ENCODE results near the gene CMYA5.

Gene CMYA5

DNA sequence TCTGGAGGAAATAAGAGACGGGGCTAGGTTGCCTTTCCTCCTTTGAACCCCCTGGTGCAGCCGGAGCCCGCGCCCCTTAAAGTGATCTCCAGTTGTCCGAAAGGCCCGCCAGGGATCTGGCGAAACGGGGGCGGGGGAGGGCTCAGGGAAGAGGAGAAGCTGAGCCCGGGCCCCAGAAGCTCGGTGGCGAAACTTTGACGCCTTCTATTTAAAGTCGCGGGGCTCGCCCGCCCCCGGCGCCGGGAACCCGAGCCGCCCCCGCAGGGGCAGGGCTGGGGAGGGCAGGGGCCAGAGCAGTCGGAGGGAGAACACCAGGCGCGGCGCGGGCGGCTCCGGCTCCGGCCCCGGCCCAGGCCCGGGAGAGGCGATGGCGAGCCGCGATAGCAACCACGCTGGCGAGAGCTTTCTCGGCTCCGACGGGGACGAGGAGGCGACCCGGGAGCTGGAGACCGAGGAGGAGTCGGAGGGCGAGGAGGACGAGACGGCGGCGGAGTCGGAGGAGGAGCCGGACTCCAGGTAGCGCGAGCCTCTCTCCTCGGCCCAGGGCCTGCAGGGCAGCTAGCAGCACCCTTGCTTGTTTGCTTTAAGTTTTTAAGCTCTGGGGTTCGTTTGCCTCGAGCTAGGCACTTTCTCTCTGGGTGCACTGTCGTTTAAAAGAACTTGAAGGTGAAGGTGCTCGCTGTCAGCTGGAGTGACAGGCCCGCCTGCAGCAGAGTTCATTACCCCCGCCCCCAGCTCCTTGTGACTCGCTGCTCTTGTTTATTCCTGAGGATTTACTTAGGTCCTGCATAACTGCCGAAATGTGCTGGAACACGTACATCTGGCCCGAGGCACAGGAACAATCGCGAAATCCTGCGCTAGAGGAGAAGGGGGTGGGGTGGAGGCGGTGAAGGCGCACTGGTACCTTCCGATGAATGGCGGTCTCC lies at the start of gene CMYA5:
CMYA5 (plus strand) TSS at position 296 of the 926 bp plus-strand sequence; CDS start at position 368, 72 bp downstream.
- H3K27me3 ChIP-seq (ENCODE audit: control insufficient read depth, low read length) = no peaks in the 10 kb centered on the region
- H3K36me3 ChIP-seq (ENCODE audit: control insufficient read depth, low read length) = peaks cover 23% of the 10 kb centered on the region
- no peaks in the 10 kb centered on the region for H3K9me3 ChIP-seq (ENCODE audit: control insufficient read depth, insufficient read depth, low read length)
- no peaks in the 10 kb centered on the region for H3K9me2 ChIP-seq (replicated peaks; ENCODE audit: control insufficient read depth, low read length)
- H3K4me2 ChIP-seq (ENCODE audit: low read length) = no peak within 1 kb of the TSS
- H4K20me1 ChIP-seq (ENCODE audit: control insufficient read depth, insufficient read depth, low read depth, low read length) = 0 out of 2 replicates have a peak, but pooled peaks cover 5% of the 10 kb centered on the region
- peaks cover 13% of the 10 kb centered on the region; the same call in 1 of the 2 replicates for H3F3A ChIP-seq (ENCODE audit: control insufficient read depth, insufficient read depth)
- H3K79me2 ChIP-seq (ENCODE audit: control insufficient read depth, low read length) = no peaks in the 10 kb centered on the region
- TF ChIP-seq EZH2phosphoT487 (IDR thresholded peaks at IDR 0.05; ENCODE audit: borderline replicate concordance, low read length) = no peak
- TF ChIP-seq, protein P1, sequence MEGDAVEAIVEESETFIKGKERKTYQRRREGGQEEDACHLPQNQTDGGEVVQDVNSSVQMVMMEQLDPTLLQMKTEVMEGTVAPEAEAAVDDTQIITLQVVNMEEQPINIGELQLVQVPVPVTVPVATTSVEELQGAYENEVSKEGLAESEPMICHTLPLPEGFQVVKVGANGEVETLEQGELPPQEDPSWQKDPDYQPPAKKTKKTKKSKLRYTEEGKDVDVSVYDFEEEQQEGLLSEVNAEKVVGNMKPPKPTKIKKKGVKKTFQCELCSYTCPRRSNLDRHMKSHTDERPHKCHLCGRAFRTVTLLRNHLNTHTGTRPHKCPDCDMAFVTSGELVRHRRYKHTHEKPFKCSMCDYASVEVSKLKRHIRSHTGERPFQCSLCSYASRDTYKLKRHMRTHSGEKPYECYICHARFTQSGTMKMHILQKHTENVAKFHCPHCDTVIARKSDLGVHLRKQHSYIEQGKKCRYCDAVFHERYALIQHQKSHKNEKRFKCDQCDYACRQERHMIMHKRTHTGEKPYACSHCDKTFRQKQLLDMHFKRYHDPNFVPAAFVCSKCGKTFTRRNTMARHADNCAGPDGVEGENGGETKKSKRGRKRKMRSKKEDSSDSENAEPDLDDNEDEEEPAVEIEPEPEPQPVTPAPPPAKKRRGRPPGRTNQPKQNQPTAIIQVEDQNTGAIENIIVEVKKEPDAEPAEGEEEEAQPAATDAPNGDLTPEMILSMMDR (IDR thresholded peaks at IDR 0.05; ENCODE audit: low read depth, low read length, poor library complexity, severe bottlenecking) = no peak
- no peak within 1 kb of the TSS for H3K27ac ChIP-seq (ENCODE audit: low read depth, low read length)
- no peak within 1 kb of the TSS for H3K4me3 ChIP-seq (ENCODE audit: low read length)
- H3K4me1 ChIP-seq (ENCODE audit: control insufficient read depth, low read length) = no peaks in the 10 kb centered on the region

DNA sequence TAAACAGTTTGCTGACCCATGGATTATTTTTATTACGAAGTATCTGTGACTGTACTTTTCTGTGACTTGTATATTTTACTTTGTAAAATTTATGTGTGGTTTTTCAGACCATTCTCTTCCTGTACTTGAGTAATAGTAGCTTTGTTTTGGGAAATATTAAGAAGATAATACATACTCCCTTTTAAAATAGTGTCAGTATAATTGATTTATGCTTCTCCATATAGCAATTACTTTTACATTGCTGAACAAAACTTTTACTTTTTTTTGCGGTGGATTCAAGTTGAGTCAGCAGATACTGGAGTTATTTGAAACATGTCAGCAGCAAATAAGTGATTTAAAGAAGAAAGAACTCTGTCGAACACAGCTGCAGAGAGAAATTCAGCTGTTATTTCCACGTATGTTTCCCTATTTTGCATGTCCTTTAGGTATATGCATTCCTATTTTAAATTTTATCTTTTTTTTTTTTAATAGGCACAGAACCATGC lies 49.0 kb upstream of the CMYA5 start:
- H3K9me2 ChIP-seq (replicated peaks; ENCODE audit: control insufficient read depth, low read length) = no peaks in the 10 kb centered on the region
- no peak overlapping the region for H3K4me2 ChIP-seq (ENCODE audit: low read length)
- no peak overlapping the region for H3K27ac ChIP-seq (ENCODE audit: low read depth, low read length)
- H3K4me1 ChIP-seq (ENCODE audit: control insufficient read depth, low read length) = no peaks in the 10 kb centered on the region
- H3F3A ChIP-seq (ENCODE audit: control insufficient read depth, insufficient read depth) = peaks cover 6% of the 10 kb centered on the region; the same call in 1 of the 2 replicates
- TF ChIP-seq EZH2phosphoT487 (IDR thresholded peaks at IDR 0.05; ENCODE audit: borderline replicate concordance, low read length) = no peak
- TF ChIP-seq, protein P1 (IDR thresholded peaks at IDR 0.05; ENCODE audit: low read depth, low read length, poor library complexity, severe bottlenecking) = no peak
- H3K79me2 ChIP-seq (ENCODE audit: control insufficient read depth, low read length) = peaks cover 19% of the 10 kb centered on the region
- no peak overlapping the region for H3K4me3 ChIP-seq (ENCODE audit: low read length)
- H3K9me3 ChIP-seq (ENCODE audit: control insufficient read depth, insufficient read depth, low read length) = no peaks in the 10 kb centered on the region
- H3K27me3 ChIP-seq (ENCODE audit: control insufficient read depth, low read length) = no peaks in the 10 kb centered on the region
- peaks cover 80% of the 10 kb centered on the region for H3K36me3 ChIP-seq (ENCODE audit: control insufficient read depth, low read length)
- no peaks in the 10 kb centered on the region for H4K20me1 ChIP-seq (ENCODE audit: control insufficient read depth, insufficient read depth, low read depth, low read length)

DNA sequence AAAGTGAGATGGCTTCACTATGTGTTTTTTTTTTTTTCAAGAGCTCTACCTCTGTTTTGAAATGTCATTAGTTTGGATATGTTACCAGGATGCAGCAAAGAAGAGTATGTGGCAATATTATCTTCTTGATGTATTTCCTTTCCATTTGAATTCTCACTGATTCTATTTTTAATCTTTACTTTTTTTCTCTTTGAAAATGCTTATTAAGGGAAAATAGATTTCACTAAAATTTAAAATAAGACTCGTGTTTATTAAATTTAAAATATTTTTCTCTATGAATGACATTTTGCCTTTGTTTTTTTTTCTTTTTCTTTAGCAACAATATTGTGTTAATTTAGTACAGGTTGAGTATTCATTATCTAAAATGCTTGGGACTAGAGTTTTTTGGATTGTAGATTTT lies 48.2 kb upstream of the CMYA5 start:
- Histone ChIP-seq H3K79me2 (ENCODE audit: control insufficient read depth, low read length) (peaks cover 19% of the 10 kb centered on the region), H3K4me1 (ENCODE audit: control insufficient read depth, low read length) (no peaks in the 10 kb centered on the region), H3K36me3 (ENCODE audit: control insufficient read depth, low read length) (peaks cover 88% of the 10 kb centered on the region), H3K4me3 (ENCODE audit: low read length) (no peak overlapping the region), H3K27ac (ENCODE audit: low read depth, low read length) (no peak overlapping the region), H3K9me3 (ENCODE audit: control insufficient read depth, insufficient read depth, low read length) (no peaks in the 10 kb centered on the region), H3K27me3 (ENCODE audit: control insufficient read depth, low read length) (no peaks in the 10 kb centered on the region), H3F3A (ENCODE audit: control insufficient read depth, insufficient read depth) (peaks cover 6% of the 10 kb centered on the region; the same call in 1 of the 2 replicates), H3K9me2 (replicated peaks; ENCODE audit: control insufficient read depth, low read length) (no peaks in the 10 kb centered on the region), H3K4me2 (ENCODE audit: low read length) (no peak overlapping the region), H4K20me1 (ENCODE audit: control insufficient read depth, insufficient read depth, low read depth, low read length) (no peaks in the 10 kb centered on the region)
- TF ChIP-seq, protein P1 (IDR thresholded peaks at IDR 0.05; ENCODE audit: low read depth, low read length, poor library complexity, severe bottlenecking) = no peak
- no peak for TF ChIP-seq EZH2phosphoT487 (IDR thresholded peaks at IDR 0.05; ENCODE audit: borderline replicate concordance, low read length)

Data from DOHH2 (cell line).